Fibroblast of lung (primary cell): Measurements from ENCODE around the gene JARID2.

Experiments
- CTCF ChIP-seq, 2 donors: IDR thresholded peaks in 1 of 2; conservative IDR thresholded peaks in 1 of 2; 1 replicate in 1 of 2; 2 replicates in 1 of 2; pipeline ENCODE4 v1.5.1; 2011 to 2012; ENCODE audit warnings: low read length in 2 of 2, control low read depth in 1 of 2, inconsistent platforms in 1 of 2, low read depth in 1 of 2, mild to moderate bottlenecking in 1 of 2
- EZH2 ChIP-seq: IDR thresholded peaks from 2 replicates; pipeline ENCODE4 v1.5.1; 2012; ENCODE audit warnings: low read length, control low read depth, mild to moderate bottlenecking; ENCODE audit errors: missing control alignments

DNA sequence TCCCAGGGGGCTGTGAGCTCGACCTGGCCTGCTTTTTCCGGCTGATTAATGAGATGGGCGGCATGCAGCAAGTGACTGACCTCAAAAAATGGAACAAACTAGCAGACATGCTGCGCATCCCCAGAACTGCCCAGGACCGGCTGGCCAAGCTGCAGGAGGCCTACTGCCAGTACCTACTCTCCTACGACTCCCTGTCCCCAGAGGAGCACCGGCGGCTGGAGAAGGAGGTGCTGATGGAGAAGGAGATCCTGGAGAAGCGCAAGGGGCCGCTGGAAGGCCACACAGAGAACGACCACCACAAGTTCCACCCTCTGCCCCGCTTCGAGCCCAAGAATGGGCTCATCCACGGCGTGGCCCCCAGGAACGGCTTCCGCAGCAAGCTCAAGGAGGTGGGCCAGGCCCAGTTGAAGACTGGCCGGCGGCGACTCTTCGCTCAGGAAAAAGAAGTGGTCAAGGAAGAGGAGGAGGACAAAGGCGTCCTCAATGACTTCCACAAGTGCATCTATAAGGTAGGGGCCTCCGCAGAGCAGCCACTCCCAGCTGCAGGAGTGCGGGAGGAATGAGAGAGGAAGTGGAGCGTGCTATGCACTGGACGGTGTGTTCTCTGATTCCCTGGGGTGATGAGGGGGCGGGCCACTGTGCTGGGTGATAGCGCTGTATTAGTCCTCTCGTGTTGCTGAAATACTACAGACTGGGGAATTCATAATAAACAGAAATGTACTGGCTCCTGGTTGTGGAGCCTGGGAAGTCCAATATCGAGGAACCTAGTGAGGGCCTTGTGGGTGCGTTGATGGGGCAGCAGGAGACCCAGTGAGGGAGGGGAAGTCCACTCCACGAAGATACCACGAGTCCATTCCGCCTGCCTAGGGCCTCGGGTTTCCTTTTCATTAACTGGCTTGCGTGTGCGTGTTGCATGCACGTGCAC, 255.3 kb downstream of the JARID2 start:
- TF ChIP-seq CTCF (conservative IDR thresholded peaks at IDR 0.05 in 1 of 2, IDR thresholded peaks at IDR 0.05 in 1 of 2; ENCODE audit: low read depth in 1 of 2, low read length in 2 of 2) (no peak), EZH2 (no peak)
